ENCODE measurements around the gene ANKRD29. TPM values are rescaled to one million over a fixed set of nuclear protein-coding genes. Genes with fewer than 3 reads are reported as not detected.

Gene ANKRD29
- total RNA-seq, 3 donors from 2014 or later, result 1.5 to 3.3 (median 1.9) TPM

DNA sequence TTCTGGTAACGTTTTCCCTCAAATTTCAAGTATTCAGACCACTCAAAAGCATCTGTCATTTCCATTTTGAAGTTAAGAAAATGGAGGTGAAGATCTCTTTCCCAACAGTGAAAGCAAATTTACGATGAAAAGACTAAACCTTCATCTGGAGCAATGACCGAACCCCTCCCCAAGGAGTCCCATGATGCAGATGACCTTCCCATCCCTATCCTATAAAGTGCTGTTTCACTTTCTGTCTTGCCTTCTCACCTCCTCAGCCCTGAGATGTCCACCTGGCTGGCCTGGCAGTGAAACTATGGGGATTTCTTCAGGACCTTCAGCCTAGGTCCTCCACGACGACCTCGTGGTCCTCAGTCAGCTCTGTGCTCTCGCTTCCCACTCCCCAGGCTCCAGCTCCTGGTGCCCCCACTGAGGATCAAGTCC lies 75.5 kb downstream of the ANKRD29 start:
- Histone ChIP-seq H3K9me3 (no peaks in the 10 kb centered on the region), H3K4me3 (no peak overlapping the region), H3K36me3 (ENCODE audit: low read depth) (no peaks in the 10 kb centered on the region), H3K4me1 (ENCODE audit: low read depth) (peaks cover 18% of the 10 kb centered on the region)
- DNase-seq, result peak in 2 of 3 donors; percentile 15 to 40
- no peak for TF ChIP-seq CTCF (IDR thresholded peaks at IDR 0.05)
- intact Hi-C loops (cut with DNase I, micrococcal nuclease), result loop anchor here in 1 of 2 donors (10.0 kb wide), 1 partner anchor 62 kb away; no protein-coding TSS in a partner anchor
- peak; percentile 25 for ATAC-seq

DNA sequence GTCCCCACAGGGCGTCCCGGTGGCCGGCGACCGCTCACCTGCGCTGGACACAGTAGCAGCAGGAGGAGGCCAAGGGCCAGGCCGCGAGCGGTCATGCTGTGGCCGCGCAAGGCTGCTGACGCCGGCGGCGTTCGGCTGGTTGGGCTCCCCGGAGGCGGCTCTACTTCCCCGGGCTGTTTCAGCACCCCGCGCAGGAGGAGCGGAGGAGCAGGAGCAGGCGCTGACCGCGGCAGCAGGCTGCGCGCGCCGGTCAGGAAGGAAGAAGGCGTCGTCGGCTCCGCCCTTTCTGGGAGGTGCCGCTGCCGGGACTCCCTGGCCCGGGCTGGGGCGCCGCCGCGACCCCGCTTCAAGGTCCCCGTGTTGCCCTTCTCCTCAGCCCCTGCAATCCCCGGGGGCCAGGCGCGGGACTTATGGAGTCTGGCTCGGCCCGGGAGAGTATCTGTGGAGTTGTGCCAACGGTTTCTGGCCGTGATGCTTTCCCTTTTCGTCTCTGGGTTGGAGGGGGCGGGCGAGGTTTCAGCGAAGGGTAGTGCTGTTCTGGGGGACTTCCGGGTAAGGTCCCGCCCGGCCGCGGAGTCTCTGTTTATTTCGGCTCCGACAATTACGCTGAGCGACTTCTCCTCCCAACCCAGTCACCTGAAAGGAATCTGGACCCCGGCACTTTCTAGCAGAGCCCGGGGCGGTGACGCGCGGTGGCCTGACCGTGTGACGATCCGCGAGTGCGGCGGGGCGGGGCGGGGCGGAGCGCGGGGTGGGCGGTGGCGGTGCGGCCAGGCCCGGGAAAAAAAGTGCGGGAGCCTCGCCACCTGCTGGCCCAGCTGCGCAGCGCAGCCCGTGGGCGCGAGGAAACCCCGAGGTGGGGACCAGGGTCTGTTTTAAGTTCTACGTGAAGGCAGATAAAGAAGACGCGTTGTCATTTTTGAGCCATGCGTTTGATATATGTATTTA lies 76.2 kb downstream of the ANKRD29 start, which contains the start of gene NPC1:
NPC1 (minus strand) TSS at position 258 of the 948 bp plus-strand sequence; CDS start at position 95, 163 bp downstream.
- no peaks in the 10 kb centered on the region for H3K9me3 ChIP-seq
- peak; percentile 97 for TF ChIP-seq CTCF (IDR thresholded peaks at IDR 0.05)
- DNase-seq (peak; percentile 94 to 96 (median 96)), ATAC-seq (peak; percentile 95)
- H3K4me3 ChIP-seq, result peak within 1 kb of the TSS; percentile 58
- intact Hi-C loops (cut with DNase I, micrococcal nuclease), result loop anchor here in 1 of 2 donors (10.0 kb wide), 1 partner anchor 62 kb away; no protein-coding TSS in a partner anchor
- H3K4me1 ChIP-seq (ENCODE audit: low read depth), result peaks cover 19% of the 10 kb centered on the region
- H3K36me3 ChIP-seq (ENCODE audit: low read depth), result no peaks in the 10 kb centered on the region

DNA sequence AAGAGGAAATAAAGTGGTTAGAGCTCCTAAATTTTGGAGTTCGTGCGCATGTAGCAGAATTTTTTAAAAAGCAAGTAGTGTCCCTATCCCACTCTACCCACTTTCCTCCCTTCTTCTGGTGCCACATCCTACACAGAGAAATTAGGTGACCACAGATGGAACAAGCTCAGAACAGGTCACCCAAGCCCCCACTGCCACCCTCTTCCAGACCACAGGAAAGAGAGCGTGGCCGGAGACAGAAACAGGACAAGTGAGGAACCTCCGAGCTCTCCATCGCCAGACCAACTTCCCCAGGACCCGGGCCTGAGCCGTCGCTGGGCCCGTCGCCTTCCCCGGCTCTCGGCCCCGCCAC lies 76.8 kb downstream of the ANKRD29 start:
- H3K9me3 ChIP-seq, result no peaks in the 10 kb centered on the region
- DNase-seq, result no peak
- H3K4me1 ChIP-seq (ENCODE audit: low read depth), result peaks cover 26% of the 10 kb centered on the region
- intact Hi-C loops (cut with DNase I, micrococcal nuclease), result loop anchor here in 1 of 2 donors (10.0 kb wide), 1 partner anchor 61 kb away; no protein-coding TSS in a partner anchor
- H3K4me3 ChIP-seq, result peak overlapping the region; percentile 58
- ATAC-seq, result no peak
- no peak for TF ChIP-seq CTCF (IDR thresholded peaks at IDR 0.05)
- no peaks in the 10 kb centered on the region for H3K36me3 ChIP-seq (ENCODE audit: low read depth)

- peak in 1 of 3 donors; percentile 23 for DNase-seq
- peaks cover 27% of the 10 kb centered on the region for H3K4me1 ChIP-seq (ENCODE audit: low read depth)
- peak overlapping the region; percentile 58 for H3K4me3 ChIP-seq
- no peak for ATAC-seq
- intact Hi-C loops (cut with DNase I, micrococcal nuclease), result loop anchor here in 1 of 2 donors (10.0 kb wide), 1 partner anchor 60 kb away; no protein-coding TSS in a partner anchor
- TF ChIP-seq CTCF (IDR thresholded peaks at IDR 0.05), result no peak
- no peaks in the 10 kb centered on the region for H3K9me3 ChIP-seq
- no peaks in the 10 kb centered on the region for H3K36me3 ChIP-seq (ENCODE audit: low read depth)
Measured at GRCh38 chr18:23585007-23585871, 77.5 kb downstream of the ANKRD29 start.
